Measurements from ENCODE around the gene ERP27.

ERP27 gene

DNA sequence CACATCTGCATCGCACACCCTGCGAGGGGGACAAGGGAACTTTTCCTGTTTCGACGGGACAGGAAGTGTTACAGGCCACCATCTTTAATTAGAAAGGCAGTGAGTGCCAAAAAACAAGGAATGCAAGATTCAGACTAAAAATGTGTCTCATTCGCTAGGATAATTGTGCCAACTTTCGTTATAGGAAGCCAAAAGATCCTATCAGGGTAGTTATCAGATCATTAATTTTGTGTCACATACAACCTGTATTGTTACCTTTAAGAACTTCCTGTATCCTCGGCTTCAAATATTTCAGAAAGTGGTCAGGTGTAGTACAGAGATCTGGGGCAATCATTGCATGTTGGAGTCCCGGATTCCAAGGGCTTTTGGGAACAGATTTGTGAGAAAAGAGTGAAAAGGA is 33.5 kb downstream of the ERP27 start:
- Histone ChIP-seq H3K4me1 (ENCODE audit: control insufficient read depth, insufficient read depth, low read length) (no peaks in the 10 kb centered on the region), H3K27ac (ENCODE audit: extremely low read depth, low read depth, low read length) (no peak overlapping the region), H3K9me3 (ENCODE audit: control insufficient read depth, insufficient read depth, low read depth, low read length) (no peaks in the 10 kb centered on the region), H3K4me3 (ENCODE audit: low read depth, low read length) (no peak overlapping the region), H3K36me3 (ENCODE audit: control insufficient read depth in 2 of 2, insufficient read depth in 1 of 2, low read length in 2 of 2) (no peaks in the 10 kb centered on the region)
- ChIA-PET POLR2A (no interaction called here), CTCF (interaction anchor here (1.0 kb wide), 1 partner anchor 91 kb away, joined by 3 read pairs; no protein-coding TSS in a partner anchor)
- TF ChIP-seq ZNF664 (tag by site-specific recombination; IDR thresholded peaks at IDR 0.05) (no peak), OVOL3 (tag by site-specific recombination; IDR thresholded peaks at IDR 0.05) (no peak), ZNF121 (tag by site-specific recombination; IDR thresholded peaks at IDR 0.05) (no peak)

DNA sequence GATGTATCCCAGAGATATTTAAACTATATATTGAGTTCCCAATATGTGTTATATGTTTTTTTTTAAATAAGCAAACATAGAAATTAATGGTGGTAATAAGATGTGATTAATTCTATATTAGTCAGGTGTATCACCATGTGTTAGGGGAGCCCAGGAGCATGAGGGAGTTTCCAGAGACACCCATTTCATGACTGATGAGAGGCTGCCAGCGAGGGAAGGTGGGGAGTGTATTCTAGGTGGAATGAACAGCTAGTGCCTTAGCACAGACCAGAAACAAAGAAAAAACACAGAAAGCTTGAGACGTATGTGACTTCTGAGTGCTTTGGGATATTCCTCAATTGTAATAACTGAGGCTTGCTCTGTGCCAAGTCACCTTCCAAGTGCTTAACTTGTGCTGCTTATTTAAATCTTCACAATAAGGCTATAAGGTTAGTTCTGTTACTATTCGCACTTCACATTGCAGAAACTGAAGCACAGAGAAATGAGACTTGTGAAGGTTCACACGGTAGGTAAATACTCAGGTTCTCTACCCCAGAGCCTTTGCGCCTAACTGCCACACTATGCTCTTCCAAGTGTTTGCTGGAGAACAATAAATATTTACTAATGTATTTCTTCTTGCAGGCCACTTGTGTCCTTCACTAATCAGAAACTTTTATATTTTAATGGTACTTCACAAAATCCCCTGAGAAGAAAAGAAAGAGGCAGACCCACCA is 34.8 kb downstream of the ERP27 start:
- no peak for TF ChIP-seq ZBTB7A (tag by site-specific recombination; IDR thresholded peaks at IDR 0.05; ENCODE audit: low read depth)
- no peak for TF ChIP-seq ZBTB49 (tag by site-specific recombination; IDR thresholded peaks at IDR 0.05; ENCODE audit: low read depth)
- TF ChIP-seq ZNF211 (tag by site-specific recombination; IDR thresholded peaks at IDR 0.05; ENCODE audit: low read depth): no peak
- TF ChIP-seq ZNF596 (tag by site-specific recombination; IDR thresholded peaks at IDR 0.05): no peak
- no peak for TF ChIP-seq ZBTB48 (tag by site-specific recombination; IDR thresholded peaks at IDR 0.05)
- TF ChIP-seq ZNF521 (tag by site-specific recombination; IDR thresholded peaks at IDR 0.05): no peak
- TF ChIP-seq ZFP37 (tag by site-specific recombination; IDR thresholded peaks at IDR 0.05): no peak
- no peak for TF ChIP-seq ZNF510 (tag by site-specific recombination; IDR thresholded peaks at IDR 0.05; ENCODE audit: insufficient replicate concordance)
- TF ChIP-seq FEZF1 (tag by site-specific recombination; IDR thresholded peaks at IDR 0.05): no peak
- no peak for TF ChIP-seq ZNF610 (tag by site-specific recombination; IDR thresholded peaks at IDR 0.05; ENCODE audit: borderline replicate concordance)
- TF ChIP-seq ZNF292 (tag by site-specific recombination; IDR thresholded peaks at IDR 0.05; ENCODE audit: borderline replicate concordance, low read depth): no peak
- no peak for TF ChIP-seq ZNF248 (tag by site-specific recombination; IDR thresholded peaks at IDR 0.05)
- no peak for TF ChIP-seq ZNF791 (tag by site-specific recombination; IDR thresholded peaks at IDR 0.05)
- TF ChIP-seq TCF7L2 (IDR thresholded peaks at IDR 0.05; ENCODE audit: borderline replicate concordance, low read depth, low read length): no peak
- no peak for TF ChIP-seq ZNF658 (tag by site-specific recombination; IDR thresholded peaks at IDR 0.05)
- no peak for TF ChIP-seq ZNF280C (tag by site-specific recombination; IDR thresholded peaks at IDR 0.05)
- ChIA-PET CTCF (interaction anchor here (0.7 to 1.7 kb wide), 3 partner anchors 11 to 367 kb away, joined by 3 to 5 read pairs (median 4); no protein-coding TSS in a partner anchor), POLR2A (no interaction called here)
- Histone ChIP-seq H3K36me3 (ENCODE audit: control insufficient read depth in 2 of 2, insufficient read depth in 1 of 2, low read length in 2 of 2) (no peaks in the 10 kb centered on the region), H3K9me3 (ENCODE audit: control insufficient read depth, insufficient read depth, low read depth, low read length) (no peaks in the 10 kb centered on the region), H3K27ac (ENCODE audit: extremely low read depth, low read depth, low read length) (no peak overlapping the region), H3K4me3 (ENCODE audit: low read depth, low read length) (no peak overlapping the region), H3K4me1 (ENCODE audit: control insufficient read depth, insufficient read depth, low read length) (no peaks in the 10 kb centered on the region)

All from HEK293 (cell line).